IPS-18c (cell line): ENCODE data around the gene NTNG2.

ENCODE experiments used
- H3K4me3 ChIP-seq: 2 replicates; pipeline ENCODE4 v1.7.0; 2013; ENCODE audit warnings: low read depth, mild to moderate bottlenecking, low read length, moderate library complexity; ENCODE audit not compliant: insufficient read depth
- H3K9me3 ChIP-seq: one replicate; pipeline ENCODE4 v1.6.1; 2013; ENCODE audit warnings: mild to moderate bottlenecking, low read length, moderate library complexity; ENCODE audit not compliant: control insufficient read depth, insufficient read depth

The NTNG2 gene

GRCh38 chr9:132142924-132143323 is 18.9 kb upstream of the NTNG2 start:
- Histone ChIP-seq H3K9me3 (no peaks in the 10 kb centered on the region), H3K4me3 (no peak overlapping the region)

- Histone ChIP-seq H3K4me3 (no peak overlapping the region; the same call in 1 of the 2 replicates), H3K9me3 (no peaks in the 10 kb centered on the region)
These were observed 18.5 kb upstream of the NTNG2 start for GRCh38 chr9:132143359-132143758.

GRCh38 chr9:132144708-132145365 is 17.0 kb upstream of the NTNG2 start:
- Histone ChIP-seq H3K9me3 (no peaks in the 10 kb centered on the region), H3K4me3 (no peak overlapping the region)

- H3K4me3 ChIP-seq = no peak overlapping the region
- no peaks in the 10 kb centered on the region for H3K9me3 ChIP-seq
These were observed 15.8 kb upstream of the NTNG2 start for GRCh38 chr9:132146039-132146438.

- Histone ChIP-seq H3K9me3 (no peaks in the 10 kb centered on the region), H3K4me3 (no peak overlapping the region)
These were observed 15.3 kb upstream of the NTNG2 start for GRCh38 chr9:132146575-132146974.

GRCh38 chr9:132147331-132147730 is 14.5 kb upstream of the NTNG2 start:
- H3K9me3 ChIP-seq = no peaks in the 10 kb centered on the region
- H3K4me3 ChIP-seq = no peak overlapping the region

- Histone ChIP-seq H3K4me3 (no peak overlapping the region), H3K9me3 (no peaks in the 10 kb centered on the region)
These were observed 14.0 kb upstream of the NTNG2 start for GRCh38 chr9:132147839-132148238.

GRCh38 chr9:132150256-132150655 is 11.6 kb upstream of the NTNG2 start:
- Histone ChIP-seq H3K4me3 (no peak overlapping the region), H3K9me3 (peaks cover 2% of the 10 kb centered on the region)

GRCh38 chr9:132151118-132151517 is 10.7 kb upstream of the NTNG2 start:
- H3K4me3 ChIP-seq = no peak overlapping the region
- peaks cover 2% of the 10 kb centered on the region for H3K9me3 ChIP-seq

GRCh38 chr9:132152231-132152630 is 9.6 kb upstream of the NTNG2 start:
- H3K9me3 ChIP-seq = peaks cover 2% of the 10 kb centered on the region

GRCh38 chr9:132154863-132155567 is 6.8 kb upstream of the NTNG2 start:
- H3K9me3 ChIP-seq = peaks cover 2% of the 10 kb centered on the region
- H3K4me3 ChIP-seq = no peak overlapping the region

More at GRCh38 chr9:132152231-132152630, 9.6 kb upstream of the NTNG2 start:
- no peak overlapping the region for H3K4me3 ChIP-seq

- Histone ChIP-seq H3K9me3 (peaks cover 2% of the 10 kb centered on the region), H3K4me3 (no peak overlapping the region)
These were observed 6.3 kb upstream of the NTNG2 start for GRCh38 chr9:132155568-132155895.

- H3K4me3 ChIP-seq = no peak overlapping the region
- peaks cover 2% of the 10 kb centered on the region for H3K9me3 ChIP-seq
These were observed 5.6 kb upstream of the NTNG2 start for GRCh38 chr9:132156262-132156661.

- Histone ChIP-seq H3K4me3 (no peak overlapping the region), H3K9me3 (peaks cover 2% of the 10 kb centered on the region)
These were observed 4.3 kb upstream of the NTNG2 start for GRCh38 chr9:132157347-132158116.

- peaks cover 2% of the 10 kb centered on the region for H3K9me3 ChIP-seq
- H3K4me3 ChIP-seq = peak overlapping the region; percentile 58
These were observed 786 bp upstream of the NTNG2 start for GRCh38 chr9:132160802-132161742.

- Histone ChIP-seq H3K4me3 (peak overlapping the region; percentile 67), H3K9me3 (peaks cover 2% of the 10 kb centered on the region)
These were observed 1.1 kb downstream of the NTNG2 start for GRCh38 chr9:132162764-132163456.
